SK-N-SH treated with all-trans-retinoic acid at 6 μM for 48 hours (cell line): ENCODE measurements around the gene PSME4.

Experiments
- ARNTL ChIP-seq: fragments of 450-650 bp; formaldehyde crosslinking; IDR thresholded peaks from 2 replicates; pipeline ENCODE4 v1.5.0; 2020; ENCODE audit warnings: low read depth, mild to moderate bottlenecking, moderate library complexity, borderline replicate concordance
- BACH2 ChIP-seq: fragments of 250-450 bp; sonication (Bioruptor Pico); IDR thresholded peaks from 2 replicates; pipeline ENCODE4 v1.9.0; 2021; ENCODE audit warnings: mild to moderate bottlenecking, borderline replicate concordance
- CSDC2 ChIP-seq: fragments of 250-450 bp; sonication (Bioruptor Pico); IDR thresholded peaks from 2 replicates; pipeline ENCODE4 v1.5.0; 2020; ENCODE audit warnings: mild to moderate bottlenecking, moderate library complexity
- ISL1 ChIP-seq: fragments of 250-450 bp; sonication (Bioruptor Pico); IDR thresholded peaks from 2 replicates; pipeline ENCODE4 v2.1.2; 2022; ENCODE audit warnings: mild to moderate bottlenecking, moderate library complexity
- OSR1 ChIP-seq: fragments of 250-450 bp; sonication (Bioruptor Pico); IDR thresholded peaks from 2 replicates; pipeline ENCODE4 v1.8.0; 2022; ENCODE audit warnings: moderate library complexity, mild to moderate bottlenecking, inconsistent platforms
- SNAI2 ChIP-seq: fragments of 250-450 bp; sonication (Bioruptor Pico); IDR thresholded peaks from 2 replicates; pipeline ENCODE4 v1.5.0; 2020; ENCODE audit warnings: mild to moderate bottlenecking, moderate library complexity
- ZC3H10 ChIP-seq: fragments of 250-450 bp; sonication (Bioruptor Pico); IDR thresholded peaks from 2 replicates; pipeline ENCODE4 v1.5.1; 2021; ENCODE audit warnings: mild to moderate bottlenecking, moderate library complexity
- ZFP3 ChIP-seq: fragments of 250-450 bp; sonication (Bioruptor Pico); IDR thresholded peaks from 2 replicates; pipeline ENCODE4 v1.5.0; 2020; ENCODE audit warnings: mild to moderate bottlenecking, moderate library complexity
- ZFP30 ChIP-seq: fragments of 450-650 bp; formaldehyde crosslinking; IDR thresholded peaks from 2 replicates; pipeline ENCODE4 v1.5.0; 2022; ENCODE audit warnings: mild to moderate bottlenecking, moderate library complexity
- ZNF565 ChIP-seq: fragments of 450-650 bp; formaldehyde crosslinking; conservative IDR thresholded peaks from 2 replicates; pipeline ENCODE4 v1.5.0; 2020; ENCODE audit warnings: low read depth, mild to moderate bottlenecking, moderate library complexity
- ZNF8 ChIP-seq: fragments of 450-650 bp; formaldehyde crosslinking; IDR thresholded peaks from 2 replicates; pipeline ENCODE4 v1.5.0; 2020; ENCODE audit warnings: mild to moderate bottlenecking, moderate library complexity

GRCh38 chr2:53939656-53940055 lies 31.1 kb downstream of the PSME4 start:
- TF ChIP-seq ARNTL (CRISPR knock-in tag) (no peak), CSDC2 (CRISPR knock-in tag) (no peak), ZC3H10 (CRISPR knock-in tag) (no peak), ZFP30 (no peak), ISL1 (CRISPR knock-in tag) (no peak), ZNF565 (CRISPR knock-in tag) (no peak), OSR1 (CRISPR knock-in tag) (no peak), ZFP3 (CRISPR knock-in tag) (no peak), BACH2 (no peak), SNAI2 (no peak), ZNF8 (CRISPR knock-in tag) (no peak)
